Measurements from ENCODE around the gene ISY1. TPM values are rescaled to one million over a fixed set of nuclear protein-coding genes. Genes with fewer than 3 reads are reported as not detected.

ISY1 gene
- total RNA-seq, 2 experiments from 2014 or later, result 28.2 to 28.5 TPM

DNA sequence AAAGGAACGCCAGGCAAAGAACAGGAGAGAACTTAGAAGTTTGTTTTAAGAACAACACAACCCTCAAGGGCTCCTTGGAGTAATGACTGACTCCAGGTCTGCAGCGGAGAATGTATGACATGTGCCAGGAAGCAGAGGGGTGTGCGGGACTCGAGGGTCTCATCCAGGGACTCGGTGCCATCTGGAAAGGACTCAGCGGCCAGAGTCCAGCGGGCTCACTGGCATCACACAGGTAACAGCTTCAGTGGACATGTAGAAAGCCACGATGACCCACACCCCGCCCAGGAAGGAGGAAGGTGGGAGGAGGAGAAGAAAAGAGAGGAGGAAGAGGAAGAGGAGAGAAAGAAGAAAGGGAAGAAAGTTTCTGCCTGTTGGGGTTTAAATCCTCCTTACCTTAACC lies 78.8 kb downstream of the ISY1 start:
- POLR2A ChIA-PET, result no interaction called here
- no peaks in the 10 kb centered on the region for H3K9me3 ChIP-seq (ENCODE audit: control insufficient read depth in 1 of 2, insufficient read depth in 1 of 2, low read length in 2 of 2)
- H3K27ac ChIP-seq (ENCODE audit: low read depth in 1 of 2, low read length in 2 of 2), result no peak overlapping the region
- intact Hi-C loops (cut with DNase I, micrococcal nuclease), result loop anchor here (5.0 kb wide), 2 partner anchors 35 to 110 kb away; no protein-coding TSS in a partner anchor
- no peaks in the 10 kb centered on the region for H3K36me3 ChIP-seq (ENCODE audit: insufficient read depth, low read length)
- DNase-seq, result no peak
- Mint-ChIP-seq H3K27me3 (no peaks in the 10 kb centered on the region), H3K27ac (peak overlapping the region; percentile 34), H3K4me1 (ENCODE audit: low read depth) (peaks cover 23% of the 10 kb centered on the region), H3K9me3 (no peaks in the 10 kb centered on the region), H3K4me3 (no peak overlapping the region), H3K36me3 (ENCODE audit: low read depth) (no peaks in the 10 kb centered on the region)
- CTCF ChIA-PET, result no interaction called here
- ATAC-seq (ENCODE audit: poor library complexity), result no peak
- TF ChIP-seq, protein P1, sequence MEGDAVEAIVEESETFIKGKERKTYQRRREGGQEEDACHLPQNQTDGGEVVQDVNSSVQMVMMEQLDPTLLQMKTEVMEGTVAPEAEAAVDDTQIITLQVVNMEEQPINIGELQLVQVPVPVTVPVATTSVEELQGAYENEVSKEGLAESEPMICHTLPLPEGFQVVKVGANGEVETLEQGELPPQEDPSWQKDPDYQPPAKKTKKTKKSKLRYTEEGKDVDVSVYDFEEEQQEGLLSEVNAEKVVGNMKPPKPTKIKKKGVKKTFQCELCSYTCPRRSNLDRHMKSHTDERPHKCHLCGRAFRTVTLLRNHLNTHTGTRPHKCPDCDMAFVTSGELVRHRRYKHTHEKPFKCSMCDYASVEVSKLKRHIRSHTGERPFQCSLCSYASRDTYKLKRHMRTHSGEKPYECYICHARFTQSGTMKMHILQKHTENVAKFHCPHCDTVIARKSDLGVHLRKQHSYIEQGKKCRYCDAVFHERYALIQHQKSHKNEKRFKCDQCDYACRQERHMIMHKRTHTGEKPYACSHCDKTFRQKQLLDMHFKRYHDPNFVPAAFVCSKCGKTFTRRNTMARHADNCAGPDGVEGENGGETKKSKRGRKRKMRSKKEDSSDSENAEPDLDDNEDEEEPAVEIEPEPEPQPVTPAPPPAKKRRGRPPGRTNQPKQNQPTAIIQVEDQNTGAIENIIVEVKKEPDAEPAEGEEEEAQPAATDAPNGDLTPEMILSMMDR (IDR thresholded peaks at IDR 0.05), result no peak
- H3K27me3 ChIP-seq (ENCODE audit: control insufficient read depth in 1 of 2, insufficient read depth in 2 of 2, low read length in 2 of 2), result no peaks in the 10 kb centered on the region
- H3K4me1 ChIP-seq (ENCODE audit: insufficient read depth, low read length), result peaks cover 4% of the 10 kb centered on the region
- no peak overlapping the region for H3K4me3 ChIP-seq (ENCODE audit: low read length)

DNA sequence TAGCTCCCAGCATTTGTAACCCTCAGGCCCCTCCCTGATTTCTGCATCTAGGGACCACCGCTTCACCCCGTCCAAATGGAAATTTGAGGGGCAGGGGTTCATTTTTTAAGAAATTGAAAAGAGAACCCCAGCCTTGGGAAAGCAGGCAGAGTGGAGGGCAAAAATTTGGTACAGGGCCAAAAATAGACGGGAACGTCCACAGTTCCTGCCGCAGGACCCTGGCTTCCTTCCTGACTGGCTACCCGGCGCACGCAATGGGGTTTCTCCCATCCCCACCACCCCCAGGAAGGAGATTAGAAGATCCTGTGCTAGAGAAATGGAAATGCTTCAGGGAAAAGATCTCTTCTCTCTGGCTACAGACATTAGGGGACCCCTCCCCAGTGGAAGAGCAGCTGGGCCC lies 79.4 kb downstream of the ISY1 start:
- Mint-ChIP-seq H3K27ac (peak overlapping the region; percentile 34), H3K4me1 (ENCODE audit: low read depth) (peaks cover 20% of the 10 kb centered on the region), H3K9me3 (no peaks in the 10 kb centered on the region), H3K36me3 (ENCODE audit: low read depth) (no peaks in the 10 kb centered on the region), H3K4me3 (no peak overlapping the region), H3K27me3 (no peaks in the 10 kb centered on the region)
- DNase-seq, result no peak
- intact Hi-C loops (cut with DNase I, micrococcal nuclease), result loop anchor here (5.0 kb wide), 2 partner anchors 36 to 109 kb away; no protein-coding TSS in a partner anchor
- no peak for ATAC-seq (ENCODE audit: poor library complexity)
- Histone ChIP-seq H3K9me3 (ENCODE audit: control insufficient read depth in 1 of 2, insufficient read depth in 1 of 2, low read length in 2 of 2) (no peaks in the 10 kb centered on the region), H3K27ac (ENCODE audit: low read depth in 1 of 2, low read length in 2 of 2) (no peak overlapping the region), H3K4me1 (ENCODE audit: insufficient read depth, low read length) (peaks cover 4% of the 10 kb centered on the region), H3K27me3 (ENCODE audit: control insufficient read depth in 1 of 2, insufficient read depth in 2 of 2, low read length in 2 of 2) (no peaks in the 10 kb centered on the region), H3K4me3 (ENCODE audit: low read length) (no peak overlapping the region), H3K36me3 (ENCODE audit: insufficient read depth, low read length) (no peaks in the 10 kb centered on the region)
- POLR2A ChIA-PET, result no interaction called here
- CTCF ChIA-PET, result interaction anchor here (1.4 kb wide), 1 partner anchor 164 kb away, joined by 3 read pairs; no protein-coding TSS in a partner anchor
- TF ChIP-seq, protein P1 (IDR thresholded peaks at IDR 0.05), result no peak

DNA sequence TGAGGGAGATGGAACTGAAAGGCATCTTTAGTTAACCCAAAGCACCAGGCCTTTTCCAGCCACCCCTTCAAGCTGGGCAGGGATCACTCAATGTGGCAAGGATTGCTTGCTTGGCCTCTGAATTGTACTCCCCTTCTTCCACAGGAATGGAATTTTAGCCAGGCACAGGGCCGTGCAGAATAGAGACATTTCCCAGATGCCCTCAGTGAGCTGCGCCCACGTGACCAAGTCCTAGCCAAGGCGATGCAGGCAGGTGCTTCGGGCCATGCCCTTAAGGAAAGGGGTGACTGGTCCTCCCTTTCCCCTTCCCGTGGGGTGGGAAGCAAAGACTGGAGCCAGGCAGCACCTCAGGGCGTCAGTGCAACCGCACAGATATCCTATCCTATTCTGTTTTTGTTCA lies 82.4 kb downstream of the ISY1 start:
- Mint-ChIP-seq H3K27ac (no peak overlapping the region), H3K4me3 (no peak overlapping the region), H3K4me1 (ENCODE audit: low read depth) (peaks cover 12% of the 10 kb centered on the region), H3K9me3 (no peaks in the 10 kb centered on the region), H3K36me3 (ENCODE audit: low read depth) (no peaks in the 10 kb centered on the region), H3K27me3 (no peaks in the 10 kb centered on the region)
- H3K27me3 ChIP-seq (ENCODE audit: control insufficient read depth in 1 of 2, insufficient read depth in 2 of 2, low read length in 2 of 2), result no peaks in the 10 kb centered on the region
- DNase-seq, result no peak
- TF ChIP-seq, protein P1 (IDR thresholded peaks at IDR 0.05), result no peak
- ChIA-PET POLR2A (no interaction called here), CTCF (no interaction called here)
- no peak for ATAC-seq (ENCODE audit: poor library complexity)
- H3K9me3 ChIP-seq (ENCODE audit: control insufficient read depth in 1 of 2, insufficient read depth in 1 of 2, low read length in 2 of 2), result no peaks in the 10 kb centered on the region
- H3K27ac ChIP-seq (ENCODE audit: low read depth in 1 of 2, low read length in 2 of 2), result no peak overlapping the region
- H3K36me3 ChIP-seq (ENCODE audit: insufficient read depth, low read length), result no peaks in the 10 kb centered on the region
- H3K4me3 ChIP-seq (ENCODE audit: low read length), result no peak overlapping the region
- intact Hi-C loops (cut with DNase I, micrococcal nuclease), result no loop called here
- H3K4me1 ChIP-seq (ENCODE audit: insufficient read depth, low read length), result no peaks in the 10 kb centered on the region

Other genes starting within 250 kb of the ISY1 start
- under 1 TPM; 0.19 to 0.45 TPM for gene CFAP92, start 167.0 kb downstream of the ISY1 start, total RNA-seq
- under 1 TPM; 0.22 to 0.25 TPM for gene EFCC1, start 159.8 kb downstream of the ISY1 start, total RNA-seq
- not detected for gene GP9, start 100.3 kb downstream of the ISY1 start, total RNA-seq
- gene RAB43, start 39.3 kb downstream of the ISY1 start, total RNA-seq, result 10 to 100 TPM; 47.5 to 48.1 TPM
- gene CNBP, start 22.8 kb upstream of the ISY1 start, total RNA-seq, result 100 to 1,000 TPM; 260 to 267 TPM
- 10 to 100 TPM; 77.7 to 79.3 TPM for gene COPG1, start 88.5 kb upstream of the ISY1 start, total RNA-seq
- gene HMCES, start 117.8 kb upstream of the ISY1 start, total RNA-seq, result 10 to 100 TPM; 63.5 to 64.0 TPM